HepG2 (cell line): Measurements from ENCODE around the gene AKAP6. TPM values are rescaled to one million over a fixed set of nuclear protein-coding genes. Genes with fewer than 3 reads are reported as not detected.
"Not testable (repeated sequence)": the region's sequence is repeated elsewhere in the genome, so short reads cannot be mapped to it uniquely, and the experiment has no call there.

ENCODE experiments used
- ATAC-seq: fragments of 200-7000 bp; cut with Tn5 transposase; 3 replicates; pipeline ENCODE4 v1.9.1; 2020; ENCODE audit warnings: mild to moderate bottlenecking, moderate library complexity
- BruUV-seq: library from RNA; stranded (reverse); fragments of 400-500 nt; replicated peaks from 2 replicates; lab custom pipeline; 2021; lab: Mats Ljungman, UMichigan
- CTCF ChIA-PET: fragments of 300-600 bp; formaldehyde crosslinking; extraction: SDS; loops from one replicate; lab custom pipeline; 2021; ENCODE audit warnings: low total read pairs, inconsistent platforms, low intra/inter-chr PET ratio; lab: Yijun Ruan, JAX
- POLR2A ChIA-PET: fragments of 350-600 bp; sonication (Branson Sonifier 250); formaldehyde crosslinking; loops from one replicate; lab custom pipeline; 2020; ENCODE audit warnings: antibody characterized with exemption, inconsistent platforms; lab: Yijun Ruan, JAX
- DNase-seq: peaks from one replicate; pipeline ENCODE4 v3.0.0-alpha.2; 2015; ENCODE audit warnings: low spot score
- FAIRE-seq: peaks from 3 replicates; lab custom pipeline; 2011; peaks lifted over from hg19 to GRCh38; lab: Jason Lieb, UNC
- H2AFZ ChIP-seq: one replicate; pipeline ENCODE4 v1.6.1; 2011; ENCODE audit warnings: low read length, inconsistent platforms
- H3K27ac ChIP-seq: fragments of 300-600 bp; 3 replicates; pipeline ENCODE4 v1.8.0; 2011; ENCODE audit warnings: mixed run types, mild to moderate bottlenecking, mixed read lengths, low read length, inconsistent platforms; ENCODE audit not compliant: insufficient read depth; ENCODE audit errors: extremely low read length
- H3K27me3 ChIP-seq, 2 experiments: fragments of 200-600 bp in 1 of 2; 2 replicates in 1 of 2; 3 replicates in 1 of 2; pipeline versions ENCODE4 v1.6.0 to v1.8.0; 2011; ENCODE audit warnings: low read length in 2 of 2, mild to moderate bottlenecking in 2 of 2, moderate library complexity in 2 of 2, inconsistent platforms in 1 of 2; ENCODE audit not compliant: insufficient read depth in 2 of 2, control insufficient read depth in 1 of 2
- H3K36me3 ChIP-seq, 2 experiments: fragments of 200-600 bp in 1 of 2; replicated peaks in 1 of 2; 2 replicates in 1 of 2; 3 replicates in 1 of 2; pipeline versions ENCODE4 v1.5.1 to v1.8.0; 2011; ENCODE audit warnings: low read length in 2 of 2, inconsistent platforms in 1 of 2; ENCODE audit not compliant: insufficient read depth in 2 of 2, control insufficient read depth in 1 of 2
- H3K4me1 ChIP-seq: 2 replicates; pipeline ENCODE4 v1.5.1; 2012; ENCODE audit warnings: low read length, inconsistent platforms; ENCODE audit not compliant: insufficient read depth
- H3K4me2 ChIP-seq: 2 replicates; pipeline ENCODE4 v1.6.0; 2011; ENCODE audit warnings: low read depth, low read length, inconsistent platforms
- H3K4me3 ChIP-seq, 3 experiments: fragments of 200-600 bp in 1 of 3; sonication (generic), shearing (Covaris generic) in 1 of 3; replicated peaks in 1 of 3; 2 replicates each; pipeline ENCODE4 v1.5.1; 2011 to 2016; ENCODE audit warnings: low read length in 3 of 3, inconsistent platforms in 2 of 3, low read depth in 2 of 3, mild to moderate bottlenecking in 2 of 3, control low read depth in 1 of 3, mixed read lengths in 1 of 3; ENCODE audit not compliant: insufficient read depth in 1 of 3
- H3K79me2 ChIP-seq: one replicate; pipeline ENCODE4 v1.6.1; 2011; ENCODE audit warnings: low read length, inconsistent platforms; ENCODE audit not compliant: insufficient read depth
- H3K9ac ChIP-seq: 2 replicates; pipeline ENCODE4 v1.6.0; 2011; ENCODE audit warnings: mild to moderate bottlenecking, low read depth, low read length, inconsistent platforms; ENCODE audit not compliant: insufficient read depth
- H3K9me3 ChIP-seq: 2 replicates; pipeline ENCODE4 v1.5.1; 2012; ENCODE audit warnings: mild to moderate bottlenecking, low read length
- H4K20me1 ChIP-seq: 2 replicates; pipeline ENCODE4 v1.6.0; 2011; ENCODE audit warnings: inconsistent platforms, mild to moderate bottlenecking, low read length, moderate library complexity; ENCODE audit not compliant: insufficient read depth
- EED ChIP-seq: sonication (generic); formaldehyde crosslinking; IDR thresholded peaks from 2 replicates; pipeline ENCODE4 v1.5.0; 2020; ENCODE audit warnings: mild to moderate bottlenecking, missing genetic modification reagents
- JARID2 ChIP-seq: sonication (generic); formaldehyde crosslinking; IDR thresholded peaks from 2 replicates; pipeline ENCODE4 v1.8.1; 2023; ENCODE audit warnings: missing genetic modification reagents, inconsistent platforms; ENCODE audit not compliant: insufficient replicate concordance
- NRL ChIP-seq: sonication (generic); formaldehyde crosslinking; IDR thresholded peaks from 2 replicates; pipeline ENCODE4 v1.5.0; 2020; ENCODE audit warnings: missing genetic modification reagents, mild to moderate bottlenecking, moderate library complexity, borderline replicate concordance
- ZBTB3 ChIP-seq: sonication (generic); formaldehyde crosslinking; IDR thresholded peaks from 2 replicates; pipeline ENCODE4 v1.4.0; 2020; ENCODE audit warnings: low read depth, mild to moderate bottlenecking, moderate library complexity, missing genetic modification reagents, borderline replicate concordance
- ZNF24 ChIP-seq: fragments of 450-650 bp; IDR thresholded peaks from 2 replicates; pipeline ENCODE4 v1.6.1; 2017; ENCODE audit warnings: antibody characterized with exemption, mild to moderate bottlenecking
- WGBS: methylation state at CpG from one replicate; pipeline ENCODE4 v1.1.6; 2017; ENCODE audit warnings: low lambda C conversion rate; 5-methylcytosine and 5-hydroxymethylcytosine counted together
- in situ Hi-C: cut with HindIII; loops from 2 replicates; pipeline ENCODE4 v1.10.0; 2017; ENCODE audit warnings: low pct_unique_long_range_greater_than_20kb; ENCODE audit not compliant: extremely low pct_ligation_motif_present
- intact Hi-C: fragments of 100-400 bp; cut with micrococcal nuclease; formaldehyde crosslinking; loops from one replicate; pipeline ENCODE4 v1.10.0; 2022; ENCODE audit not compliant: unreplicated experiment
- polyA plus RNA-seq, 8 experiments: library from polyadenylated mRNA; depleted of rRNA in 3 of 8; stranded (reverse) in 7 of 8; unstranded in 1 of 8; fragments of >200 nt; fragmentation: Illumina TruSeq in 4 of 8; extraction: Trizol in 4 of 8; gene quantifications; 2 replicates each; pipeline versions ENCODE4 v1.2.1 to v1.2.3, GENCODE V29; 2011 to 2016; ENCODE audit warnings: low read depth in 4 of 8, missing spikeins in 1 of 8, mixed read lengths in 1 of 8; ENCODE audit not compliant: insufficient read depth in 1 of 8
- total RNA-seq, 5 experiments: library from RNA; depleted of rRNA; stranded (reverse); fragments of >200 nt; fragmentation: Illumina TruSeq; extraction: Trizol; gene quantifications; 2 replicates each; pipeline ENCODE4 v1.2.3, GENCODE V29; 2016; ENCODE audit warnings: low read depth in 1 of 5
- TF ChIP-seq, protein P1 (sequence below): sonication (generic); formaldehyde crosslinking; IDR thresholded peaks from 2 replicates; pipeline ENCODE4 v1.4.0; 2020; ENCODE audit warnings: missing genetic modification reagents, borderline replicate concordance

AKAP6 gene
- total and polyA plus RNA-seq, 2 of the 13 experiments (the other 11 are each of a cell fraction or from before 2014, with no cell fraction given): 1.4 TPM

DNA sequence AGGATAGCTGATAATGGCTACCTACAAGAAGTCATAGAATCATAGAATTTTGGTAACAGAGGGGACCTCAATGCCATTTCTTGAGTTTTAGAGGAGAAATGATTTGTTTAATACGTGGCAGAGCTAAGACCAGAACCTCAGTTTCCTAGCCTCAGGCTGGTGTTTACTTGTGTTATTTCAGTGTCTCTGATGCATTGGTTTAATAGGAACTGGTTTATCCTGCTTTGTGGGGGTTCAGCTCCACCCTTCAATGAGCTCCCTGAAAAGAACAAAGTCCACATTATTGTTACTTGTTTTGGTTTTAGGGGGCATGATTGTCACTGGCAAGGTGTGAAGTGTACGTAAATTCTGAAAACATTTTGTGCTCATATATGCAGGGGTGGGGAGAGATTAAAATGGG is 55.4 kb downstream of the AKAP6 start (continued):
- TF ChIP-seq, protein P1, sequence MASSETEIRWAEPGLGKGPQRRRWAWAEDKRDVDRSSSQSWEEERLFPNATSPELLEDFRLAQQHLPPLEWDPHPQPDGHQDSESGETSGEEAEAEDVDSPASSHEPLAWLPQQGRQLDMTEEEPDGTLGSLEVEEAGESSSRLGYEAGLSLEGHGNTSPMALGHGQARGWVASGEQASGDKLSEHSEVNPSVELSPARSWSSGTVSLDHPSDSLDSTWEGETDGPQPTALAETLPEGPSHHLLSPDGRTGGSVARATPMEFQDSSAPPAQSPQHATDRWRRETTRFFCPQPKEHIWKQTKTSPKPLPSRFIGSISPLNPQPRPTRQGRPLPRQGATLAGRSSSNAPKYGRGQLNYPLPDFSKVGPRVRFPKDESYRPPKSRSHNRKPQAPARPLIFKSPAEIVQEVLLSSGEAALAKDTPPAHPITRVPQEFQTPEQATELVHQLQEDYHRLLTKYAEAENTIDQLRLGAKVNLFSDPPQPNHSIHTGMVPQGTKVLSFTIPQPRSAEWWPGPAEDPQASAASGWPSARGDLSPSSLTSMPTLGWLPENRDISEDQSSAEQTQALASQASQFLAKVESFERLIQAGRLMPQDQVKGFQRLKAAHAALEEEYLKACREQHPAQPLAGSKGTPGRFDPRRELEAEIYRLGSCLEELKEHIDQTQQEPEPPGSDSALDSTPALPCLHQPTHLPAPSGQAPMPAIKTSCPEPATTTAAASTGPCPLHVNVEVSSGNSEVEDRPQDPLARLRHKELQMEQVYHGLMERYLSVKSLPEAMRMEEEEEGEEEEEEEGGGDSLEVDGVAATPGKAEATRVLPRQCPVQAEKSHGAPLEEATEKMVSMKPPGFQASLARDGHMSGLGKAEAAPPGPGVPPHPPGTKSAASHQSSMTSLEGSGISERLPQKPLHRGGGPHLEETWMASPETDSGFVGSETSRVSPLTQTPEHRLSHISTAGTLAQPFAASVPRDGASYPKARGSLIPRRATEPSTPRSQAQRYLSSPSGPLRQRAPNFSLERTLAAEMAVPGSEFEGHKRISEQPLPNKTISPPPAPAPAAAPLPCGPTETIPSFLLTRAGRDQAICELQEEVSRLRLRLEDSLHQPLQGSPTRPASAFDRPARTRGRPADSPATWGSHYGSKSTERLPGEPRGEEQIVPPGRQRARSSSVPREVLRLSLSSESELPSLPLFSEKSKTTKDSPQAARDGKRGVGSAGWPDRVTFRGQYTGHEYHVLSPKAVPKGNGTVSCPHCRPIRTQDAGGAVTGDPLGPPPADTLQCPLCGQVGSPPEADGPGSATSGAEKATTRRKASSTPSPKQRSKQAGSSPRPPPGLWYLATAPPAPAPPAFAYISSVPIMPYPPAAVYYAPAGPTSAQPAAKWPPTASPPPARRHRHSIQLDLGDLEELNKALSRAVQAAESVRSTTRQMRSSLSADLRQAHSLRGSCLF (CRISPR knock-in tag): no peak
- TF ChIP-seq EED (CRISPR knock-in tag) (no peak), JARID2 (CRISPR knock-in tag) (no peak), ZBTB3 (CRISPR knock-in tag) (no peak), ZNF24 (no peak), NRL (CRISPR knock-in tag) (no peak)

DNA sequence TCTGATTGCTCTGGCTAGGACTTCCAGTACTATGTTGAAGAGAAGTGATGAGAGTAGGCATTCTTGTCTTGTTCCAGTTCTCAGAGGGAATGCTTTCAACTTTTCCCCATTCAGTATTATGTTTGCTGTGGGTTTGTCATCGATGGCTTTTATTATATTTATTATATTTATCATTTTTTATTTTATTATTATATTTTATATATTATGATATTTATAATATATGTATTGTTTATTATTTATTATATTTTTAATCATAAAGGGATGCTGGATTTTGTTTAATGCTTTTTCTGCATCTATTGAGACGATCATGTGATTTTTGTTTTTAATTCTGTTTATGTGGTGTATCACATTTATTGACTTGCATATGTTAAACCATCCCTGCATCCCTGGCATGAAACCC is 58.2 kb downstream of the AKAP6 start:
- BruUV-seq, H3K9ac ChIP-seq, H2AFZ ChIP-seq, intact Hi-C loops, H3K4me3 ChIP-seq, FAIRE-seq, H3K9me3 ChIP-seq, H3K79me2 ChIP-seq, POLR2A ChIA-PET, in situ Hi-C loops, H3K36me3 ChIP-seq, H3K4me2 ChIP-seq, H3K27me3 ChIP-seq, CTCF ChIA-PET, H3K4me1 ChIP-seq, H3K27ac ChIP-seq, DNase-seq, H4K20me1 ChIP-seq, ATAC-seq: not testable (repeated sequence)
- under 1% methylated on average over 2 of the region's 2 CpGs for WGBS
